Measurements from ENCODE around the gene PPP2R5B. TPM values are rescaled to one million over a fixed set of nuclear protein-coding genes. Genes with fewer than 3 reads are reported as not detected.

Gene PPP2R5B
- total RNA-seq, 1 donor from 2014 or later, result 11.4 TPM

GRCh38 chr11:64893194-64894069 lies 31.1 kb upstream of the PPP2R5B start:
- intact Hi-C loops (cut with micrococcal nuclease), result loop anchor here (1.0 kb wide), 1 partner anchor 46 kb away; no protein-coding TSS in a partner anchor
- Mint-ChIP-seq H3K4me1 (peaks cover 7% of the 10 kb centered on the region), H3K27me3 (no peaks in the 10 kb centered on the region), H3K9me3 (no peaks in the 10 kb centered on the region), H3K36me3 (ENCODE audit: low read depth) (peaks cover 7% of the 10 kb centered on the region), H3K27ac (no peak overlapping the region), H3K4me3 (no peak overlapping the region)
- no peak for DNase-seq

GRCh38 chr11:64894070-64894811 lies 30.2 kb upstream of the PPP2R5B start:
- peaks cover 10% of the 10 kb centered on the region for H3K36me3 Mint-ChIP-seq (ENCODE audit: low read depth)
- no peaks in the 10 kb centered on the region for H3K9me3 Mint-ChIP-seq
- peaks cover 5% of the 10 kb centered on the region for H3K4me1 Mint-ChIP-seq
- H3K4me3 Mint-ChIP-seq, result no peak overlapping the region
- intact Hi-C loops (cut with micrococcal nuclease), result loop anchor here (1.0 kb wide), 1 partner anchor 47 kb away; no protein-coding TSS in a partner anchor
- no peaks in the 10 kb centered on the region for H3K27me3 Mint-ChIP-seq
- no peak overlapping the region for H3K27ac Mint-ChIP-seq
- DNase-seq, result peak; percentile 97

GRCh38 chr11:64894812-64895452 lies 29.6 kb upstream of the PPP2R5B start:
- Mint-ChIP-seq H3K4me1 (peaks cover 6% of the 10 kb centered on the region), H3K4me3 (no peak overlapping the region), H3K9me3 (no peaks in the 10 kb centered on the region), H3K27me3 (no peaks in the 10 kb centered on the region), H3K36me3 (ENCODE audit: low read depth) (peaks cover 13% of the 10 kb centered on the region), H3K27ac (no peak overlapping the region)
- intact Hi-C loops (cut with micrococcal nuclease), result loop anchor here (1.0 kb wide), 1 partner anchor 48 kb away; no protein-coding TSS in a partner anchor
- no peak for DNase-seq

GRCh38 chr11:64896448-64897022 lies 28.0 kb upstream of the PPP2R5B start:
- peaks cover 20% of the 10 kb centered on the region for H3K36me3 Mint-ChIP-seq (ENCODE audit: low read depth)
- peaks cover 12% of the 10 kb centered on the region for H3K4me1 Mint-ChIP-seq
- H3K27me3 Mint-ChIP-seq, result no peaks in the 10 kb centered on the region
- no peak for DNase-seq
- no peak overlapping the region for H3K4me3 Mint-ChIP-seq
- intact Hi-C loops (cut with micrococcal nuclease), result no loop called here
- H3K27ac Mint-ChIP-seq, result no peak overlapping the region
- no peaks in the 10 kb centered on the region for H3K9me3 Mint-ChIP-seq

GRCh38 chr11:64897381-64898075 lies 27.0 kb upstream of the PPP2R5B start:
- no peak for DNase-seq
- Mint-ChIP-seq H3K4me3 (no peak overlapping the region), H3K9me3 (no peaks in the 10 kb centered on the region), H3K27ac (no peak overlapping the region), H3K27me3 (no peaks in the 10 kb centered on the region), H3K36me3 (ENCODE audit: low read depth) (peaks cover 23% of the 10 kb centered on the region), H3K4me1 (peaks cover 15% of the 10 kb centered on the region)
- intact Hi-C loops (cut with micrococcal nuclease), result no loop called here

GRCh38 chr11:64898076-64898445 lies 26.4 kb upstream of the PPP2R5B start:
- Mint-ChIP-seq H3K27me3 (no peaks in the 10 kb centered on the region), H3K4me3 (no peak overlapping the region), H3K36me3 (ENCODE audit: low read depth) (peaks cover 24% of the 10 kb centered on the region), H3K4me1 (peaks cover 15% of the 10 kb centered on the region), H3K27ac (no peak overlapping the region), H3K9me3 (no peaks in the 10 kb centered on the region)
- no peak for DNase-seq
- intact Hi-C loops (cut with micrococcal nuclease), result no loop called here

- intact Hi-C loops (cut with micrococcal nuclease), result no loop called here
- Mint-ChIP-seq H3K9me3 (no peaks in the 10 kb centered on the region), H3K27me3 (no peaks in the 10 kb centered on the region), H3K4me3 (no peak overlapping the region), H3K4me1 (peaks cover 15% of the 10 kb centered on the region), H3K27ac (no peak overlapping the region), H3K36me3 (ENCODE audit: low read depth) (peaks cover 25% of the 10 kb centered on the region)
- no peak for DNase-seq
Observed at GRCh38 chr11:64898541-64898940, 25.9 kb upstream of the PPP2R5B start.

- H3K4me1 Mint-ChIP-seq, result peaks cover 12% of the 10 kb centered on the region
- DNase-seq, result peak; percentile 89
- peak overlapping the region; percentile 68 for H3K4me3 Mint-ChIP-seq
- intact Hi-C loops (cut with micrococcal nuclease), result no loop called here
- H3K36me3 Mint-ChIP-seq (ENCODE audit: low read depth), result peaks cover 24% of the 10 kb centered on the region
- H3K27me3 Mint-ChIP-seq, result no peaks in the 10 kb centered on the region
- no peaks in the 10 kb centered on the region for H3K9me3 Mint-ChIP-seq
- H3K27ac Mint-ChIP-seq, result peak overlapping the region; percentile 91
Observed at GRCh38 chr11:64900263-64900678, 24.2 kb upstream of the PPP2R5B start.

- intact Hi-C loops (cut with micrococcal nuclease), result no loop called here
- no peak overlapping the region for H3K27ac Mint-ChIP-seq
- H3K4me1 Mint-ChIP-seq, result peaks cover 12% of the 10 kb centered on the region
- H3K9me3 Mint-ChIP-seq, result no peaks in the 10 kb centered on the region
- peaks cover 28% of the 10 kb centered on the region for H3K36me3 Mint-ChIP-seq (ENCODE audit: low read depth)
- H3K27me3 Mint-ChIP-seq, result no peaks in the 10 kb centered on the region
- H3K4me3 Mint-ChIP-seq, result no peak overlapping the region
- no peak for DNase-seq
Observed at GRCh38 chr11:64900774-64901173, 23.7 kb upstream of the PPP2R5B start.

GRCh38 chr11:64902102-64902900 lies 22.2 kb upstream of the PPP2R5B start:
- DNase-seq, result no peak
- Mint-ChIP-seq H3K27me3 (no peaks in the 10 kb centered on the region), H3K27ac (no peak overlapping the region), H3K4me1 (peaks cover 12% of the 10 kb centered on the region), H3K9me3 (no peaks in the 10 kb centered on the region), H3K4me3 (no peak overlapping the region), H3K36me3 (ENCODE audit: low read depth) (peaks cover 27% of the 10 kb centered on the region)
- intact Hi-C loops (cut with micrococcal nuclease), result no loop called here

- no peaks in the 10 kb centered on the region for H3K27me3 Mint-ChIP-seq
- H3K9me3 Mint-ChIP-seq, result no peaks in the 10 kb centered on the region
- peaks cover 34% of the 10 kb centered on the region for H3K36me3 Mint-ChIP-seq (ENCODE audit: low read depth)
- no peak overlapping the region for H3K4me3 Mint-ChIP-seq
- intact Hi-C loops (cut with micrococcal nuclease), result no loop called here
- H3K27ac Mint-ChIP-seq, result no peak overlapping the region
- H3K4me1 Mint-ChIP-seq, result peaks cover 12% of the 10 kb centered on the region
- DNase-seq, result no peak
Observed at GRCh38 chr11:64903291-64903833, 21.1 kb upstream of the PPP2R5B start.

- peaks cover 32% of the 10 kb centered on the region for H3K36me3 Mint-ChIP-seq (ENCODE audit: low read depth)
- H3K4me3 Mint-ChIP-seq, result no peak overlapping the region
Observed at GRCh38 chr11:64905516-64906313, 18.8 kb upstream of the PPP2R5B start.

More at GRCh38 chr11:64905516-64906313, 18.8 kb upstream of the PPP2R5B start:
- Mint-ChIP-seq H3K27ac (no peak overlapping the region), H3K4me1 (peaks cover 6% of the 10 kb centered on the region), H3K9me3 (no peaks in the 10 kb centered on the region), H3K27me3 (no peaks in the 10 kb centered on the region)
- intact Hi-C loops (cut with micrococcal nuclease), result no loop called here
- no peak for DNase-seq
